Ishikawa (cell line): Measurements from ENCODE around the gene TRIM72.

Experiments
- CEBPB ChIP-seq: IDR thresholded peaks from 2 replicates; pipeline ENCODE4 v1.6.1; 2012
- CREB1 ChIP-seq: IDR thresholded peaks from 2 replicates; pipeline ENCODE4 v1.6.1; 2012; ENCODE audit warnings: low read depth
- EGR1 ChIP-seq: IDR thresholded peaks from 2 replicates; pipeline ENCODE4 v1.6.1; 2012
- EP300 ChIP-seq: IDR thresholded peaks from 2 replicates; pipeline ENCODE4 v1.6.1; 2012; ENCODE audit warnings: borderline replicate concordance
- NFIC ChIP-seq: IDR thresholded peaks from 2 replicates; pipeline ENCODE4 v1.6.1; 2012
- RAD21 ChIP-seq: IDR thresholded peaks from 2 replicates; pipeline ENCODE4 v1.6.1; 2012; ENCODE audit warnings: low read depth
- REST ChIP-seq: IDR thresholded peaks from 2 replicates; pipeline ENCODE4 v1.6.1; 2012; ENCODE audit warnings: low read depth, mild to moderate bottlenecking
- TAF1 ChIP-seq: IDR thresholded peaks from 2 replicates; pipeline ENCODE4 v1.6.1; 2012; ENCODE audit warnings: low read depth, mild to moderate bottlenecking
- TCF12 ChIP-seq: IDR thresholded peaks from 2 replicates; pipeline ENCODE4 v1.6.1; 2012; ENCODE audit warnings: low read depth
- TEAD4 ChIP-seq: IDR thresholded peaks from 2 replicates; pipeline ENCODE4 v1.6.1; 2012
- YY1 ChIP-seq: IDR thresholded peaks from 2 replicates; pipeline ENCODE4 v1.6.1; 2012; ENCODE audit warnings: low read depth
- ZBTB7A ChIP-seq: IDR thresholded peaks from 2 replicates; pipeline ENCODE4 v1.6.1; 2012; ENCODE audit warnings: low read depth

- TF ChIP-seq TCF12, result no peak
- no peak for TF ChIP-seq YY1
- no peak for TF ChIP-seq CREB1
- no peak for TF ChIP-seq RAD21
- TF ChIP-seq EP300, result no peak
- no peak for TF ChIP-seq CEBPB
- TF ChIP-seq TEAD4, result no peak
- no peak for TF ChIP-seq TAF1
- TF ChIP-seq NFIC, result no peak
- TF ChIP-seq EGR1, result no peak
- TF ChIP-seq ZBTB7A, result no peak
- no peak for TF ChIP-seq REST
Observed at GRCh38 chr16:31224092-31224955, 10.4 kb downstream of the TRIM72 start.
